Breast epithelium (tissue), 4 donors: ENCODE results near the gene PDSS2. TPM values are rescaled to one million over a fixed set of nuclear protein-coding genes. Genes with fewer than 3 reads are reported as not detected.

Experiments used
- DNase-seq, 2 donors: peaks; one replicate each; pipeline ENCODE4 v3.0.0-alpha.2; 2019; ENCODE audit warnings: low spot score in 2 of 2
- H3K27ac ChIP-seq, 2 donors: fragments of 200-600 bp; sonication (generic) in 1 of 2; one replicate each; pipeline ENCODE4 v1.5.1; 2016 to 2019; ENCODE audit warnings: mild to moderate bottlenecking in 1 of 2
- H3K27me3 ChIP-seq, 2 donors: fragments of 200-600 bp; sonication (generic) in 1 of 2; one replicate each; pipeline versions ENCODE4 v1.5.1 to v1.6.0; 2017 to 2019; ENCODE audit warnings: control low read depth in 1 of 2, mild to moderate bottlenecking in 1 of 2
- H3K36me3 ChIP-seq: fragments of 200-600 bp; one replicate; pipeline ENCODE4 v1.5.1; 2019
- H3K4me1 ChIP-seq, 2 donors: fragments of 200-600 bp; sonication (generic); one replicate each; pipeline ENCODE4 v1.5.1; 2016 to 2019; ENCODE audit warnings: control low read depth in 1 of 2
- H3K4me3 ChIP-seq, 3 donors: fragments of 200-600 bp; sonication (generic); 1 replicate in 2 of 3; 2 replicates in 1 of 3; pipeline ENCODE4 v1.5.1; 2016 to 2019; ENCODE audit warnings: mild to moderate bottlenecking in 3 of 3, moderate library complexity in 2 of 3
- H3K9me3 ChIP-seq, 2 donors: fragments of 200-600 bp; sonication (generic) in 1 of 2; one replicate each; pipeline ENCODE4 v1.5.1; 2016 to 2019; ENCODE audit warnings: control low read depth in 1 of 2
- CTCF ChIP-seq, 3 donors: fragments of 450-650 bp; IDR thresholded peaks; one replicate each; pipeline ENCODE4 v1.5.1; 2016 to 2017; ENCODE audit warnings: antibody characterized with exemption in 3 of 3, mild to moderate bottlenecking in 3 of 3, moderate library complexity in 3 of 3
- POLR2A ChIP-seq: fragments of 450-650 bp; IDR thresholded peaks from one replicate; pipeline ENCODE4 v1.6.1; 2016; ENCODE audit warnings: antibody characterized with exemption, mild to moderate bottlenecking, moderate library complexity
- POLR2AphosphoS5 ChIP-seq, 3 donors: sonication (generic); formaldehyde crosslinking; IDR thresholded peaks; one replicate each; pipeline ENCODE4 v1.6.1; 2017; ENCODE audit warnings: antibody characterized with exemption in 3 of 3
- intact Hi-C: fragments of 100-400 bp; cut with DNase I; formaldehyde crosslinking; loops from one replicate; pipeline ENCODE4 v1.15.1; 2023; ENCODE audit warnings: low total_unique reads
- total RNA-seq, 3 donors: library from RNA; depleted of rRNA; stranded (reverse); fragments of >200 nt; gene quantifications; one replicate each; pipeline ENCODE4 v1.1.0, GENCODE V29; 2016

Gene PDSS2
- total RNA-seq, 3 donors from 2014 or later = 6.9 to 13.5 (median 11.1) TPM

GRCh38 chr6:107345393-107345792 lies 114.0 kb downstream of the PDSS2 start:
- Histone ChIP-seq H3K36me3 (no peaks in the 10 kb centered on the region), H3K4me3 (no peak overlapping the region), H3K4me1 (no peaks in the 10 kb centered on the region), H3K9me3 (no peaks in the 10 kb centered on the region), H3K27me3 (no peaks in the 10 kb centered on the region), H3K27ac (no peak overlapping the region)
- intact Hi-C loops = no loop called here
- TF ChIP-seq CTCF (IDR thresholded peaks at IDR 0.05) (no peak), POLR2AphosphoS5 (IDR thresholded peaks at IDR 0.05) (no peak), POLR2A (no peak)
- DNase-seq = no peak

DNA sequence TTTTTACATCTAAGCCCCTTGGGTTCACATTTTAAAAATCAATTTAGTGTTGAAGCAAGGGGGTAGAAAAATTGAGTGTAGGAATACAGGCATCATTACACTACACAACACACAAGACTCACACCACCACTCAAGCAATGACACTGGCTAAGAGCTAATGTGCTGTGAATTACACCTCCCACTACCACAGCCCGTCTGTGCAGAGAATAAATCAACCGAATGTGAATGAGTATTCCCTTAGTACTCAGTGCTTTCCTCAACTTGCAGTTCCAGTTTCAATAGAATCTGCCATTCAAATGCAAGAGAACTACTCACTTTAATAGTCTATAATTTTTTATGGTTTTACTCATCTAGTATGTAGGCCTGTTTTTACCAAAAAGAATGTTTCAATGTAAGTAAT lies 114.4 kb downstream of the PDSS2 start:
- Histone ChIP-seq H3K9me3 (no peaks in the 10 kb centered on the region), H3K4me1 (no peaks in the 10 kb centered on the region), H3K36me3 (no peaks in the 10 kb centered on the region), H3K27me3 (no peaks in the 10 kb centered on the region), H3K4me3 (no peak overlapping the region), H3K27ac (no peak overlapping the region)
- DNase-seq = no peak
- intact Hi-C loops = no loop called here
- TF ChIP-seq POLR2A (no peak), CTCF (IDR thresholded peaks at IDR 0.05) (no peak), POLR2AphosphoS5 (IDR thresholded peaks at IDR 0.05) (no peak)

DNA sequence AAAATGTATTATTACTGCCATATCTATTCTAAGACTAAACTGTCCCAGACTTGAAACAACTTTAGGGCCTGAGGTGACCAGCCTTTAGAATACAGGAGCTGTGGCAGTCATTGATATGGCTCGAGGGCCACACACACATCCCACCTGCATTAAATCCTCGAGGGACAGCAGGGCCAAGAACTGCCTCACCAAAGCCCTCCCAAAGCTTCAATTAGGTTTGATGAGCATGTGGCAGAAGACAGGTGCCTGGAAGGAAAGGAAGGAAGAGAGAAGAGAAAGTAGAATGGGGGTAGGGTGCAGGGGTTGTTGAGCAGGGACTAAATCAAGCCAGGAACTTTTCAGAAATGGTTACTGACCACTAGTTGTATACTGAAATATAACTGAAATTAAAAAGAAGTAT lies 115.0 kb downstream of the PDSS2 start:
- TF ChIP-seq POLR2AphosphoS5 (IDR thresholded peaks at IDR 0.05) (no peak), CTCF (IDR thresholded peaks at IDR 0.05) (no peak), POLR2A (no peak)
- no peaks in the 10 kb centered on the region for H3K27me3 ChIP-seq

DNA sequence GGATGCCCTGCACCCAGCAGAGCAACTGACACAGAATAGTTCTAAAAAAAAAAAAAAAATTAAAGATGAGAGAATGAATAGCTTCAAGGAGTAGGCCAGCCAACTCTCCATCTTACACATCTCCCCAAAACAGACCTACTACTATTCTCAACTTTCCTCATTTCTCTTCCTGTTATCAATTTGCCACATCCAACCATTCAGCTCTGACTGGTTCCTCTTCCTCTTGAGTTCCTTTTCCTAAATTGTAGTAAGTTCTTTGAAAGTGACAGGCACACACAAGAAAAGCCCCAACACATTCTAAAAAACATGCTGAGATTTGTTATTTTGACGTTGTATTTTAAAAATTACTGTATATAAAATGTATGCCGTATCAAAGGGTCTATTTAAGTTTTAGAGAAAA lies 117.2 kb downstream of the PDSS2 start:
- intact Hi-C loops = no loop called here
- Histone ChIP-seq H3K36me3 (no peaks in the 10 kb centered on the region), H3K27ac (no peak overlapping the region), H3K4me1 (no peaks in the 10 kb centered on the region), H3K4me3 (no peak overlapping the region), H3K27me3 (no peaks in the 10 kb centered on the region), H3K9me3 (no peaks in the 10 kb centered on the region)
- TF ChIP-seq POLR2A = no peak
- no peak for TF ChIP-seq POLR2AphosphoS5 (IDR thresholded peaks at IDR 0.05)
- no peak for TF ChIP-seq CTCF (IDR thresholded peaks at IDR 0.05)
- no peak for DNase-seq

More for the DNA sequence above, 115.0 kb downstream of the PDSS2 start:
- DNase-seq = no peak
- Histone ChIP-seq H3K9me3 (no peaks in the 10 kb centered on the region), H3K4me3 (no peak overlapping the region), H3K4me1 (no peaks in the 10 kb centered on the region), H3K27ac (no peak overlapping the region), H3K36me3 (no peaks in the 10 kb centered on the region)
- intact Hi-C loops = no loop called here

- H3K27ac ChIP-seq = no peak overlapping the region
- intact Hi-C loops = no loop called here
- no peak for DNase-seq
- no peaks in the 10 kb centered on the region for H3K9me3 ChIP-seq
- H3K36me3 ChIP-seq = no peaks in the 10 kb centered on the region
- H3K4me3 ChIP-seq = no peak overlapping the region
- no peaks in the 10 kb centered on the region for H3K4me1 ChIP-seq
- H3K27me3 ChIP-seq = no peaks in the 10 kb centered on the region
- TF ChIP-seq POLR2AphosphoS5 (IDR thresholded peaks at IDR 0.05) (no peak), CTCF (IDR thresholded peaks at IDR 0.05) (no peak), POLR2A (no peak)
These were observed 118.5 kb downstream of the PDSS2 start for GRCh38 chr6:107340881-107341280.
